ENCODE measurements around the gene NOS1.
"Not testable (repeated sequence)": the region's sequence is repeated elsewhere in the genome, so short reads cannot be mapped to it uniquely, and the experiment has no call there.

Gene NOS1

DNA sequence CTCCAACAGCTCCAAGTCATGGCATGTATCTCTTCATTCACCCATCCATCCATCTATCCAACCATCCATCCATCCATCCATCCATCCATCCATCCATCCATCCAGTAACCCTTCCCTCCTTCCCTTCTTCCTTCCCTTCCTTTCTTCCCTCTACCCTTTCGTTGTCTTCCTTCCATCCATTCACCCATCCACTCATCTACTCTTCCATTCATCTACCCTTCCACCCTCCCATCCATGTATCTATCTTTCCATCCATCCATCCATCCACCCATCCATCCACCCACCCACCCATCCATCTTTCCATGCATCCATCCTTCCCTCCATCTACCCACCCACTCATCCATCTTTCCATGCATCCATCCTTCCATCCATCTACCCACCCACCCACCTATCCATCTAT, 117.9 kb downstream of the NOS1 start:
- no peak for DNase-seq

DNA sequence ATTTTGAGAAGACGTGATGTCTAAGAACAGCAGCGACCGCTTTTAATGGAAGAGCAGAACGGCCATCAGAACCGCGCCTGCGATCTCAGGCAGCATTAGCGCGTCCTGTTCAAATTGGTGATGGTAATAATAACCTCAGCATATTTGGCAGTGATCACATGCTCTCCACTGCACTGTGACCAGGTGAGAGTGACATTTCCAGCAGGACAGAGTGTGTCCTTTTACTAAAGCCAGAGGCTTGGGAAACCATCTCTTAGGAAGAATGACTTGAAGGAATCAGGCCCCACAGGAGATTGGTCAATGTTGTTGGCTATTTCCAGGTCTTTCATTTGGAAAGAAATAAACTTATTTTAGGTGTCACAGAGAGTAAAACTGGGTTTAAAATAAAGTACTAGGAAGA, 119.7 kb downstream of the NOS1 start:
- DNase-seq = no peak

DNA sequence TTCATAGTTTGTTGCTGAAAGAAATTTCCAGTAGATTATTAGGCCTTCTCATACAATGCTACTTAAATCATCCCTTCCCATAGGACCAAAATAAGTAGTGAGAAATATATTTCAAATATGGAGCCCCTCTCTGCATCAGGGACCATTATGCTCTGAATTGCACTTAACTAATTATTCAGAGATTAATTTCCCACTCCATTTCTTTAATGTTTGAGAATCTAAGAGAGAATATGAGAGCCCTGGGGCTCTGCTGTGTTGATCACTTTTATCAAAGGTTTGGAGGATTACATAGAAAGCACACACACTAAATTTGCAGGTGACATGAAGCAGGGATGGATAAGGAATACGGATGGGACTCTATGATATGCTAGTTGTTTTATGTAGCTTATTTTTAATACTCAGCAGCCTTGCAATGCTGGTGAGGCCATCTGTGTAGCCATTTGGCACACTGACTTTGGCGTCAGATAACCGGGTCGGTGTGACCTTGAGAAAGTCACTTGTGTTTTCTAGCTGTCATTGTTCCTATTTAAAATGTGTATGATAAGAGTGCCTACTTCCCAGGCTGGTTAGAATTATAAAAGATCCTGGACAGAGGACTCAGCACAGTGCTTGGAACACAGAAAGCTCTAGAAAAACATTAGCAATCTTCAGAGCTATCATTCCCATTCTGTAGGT, 121.2 kb downstream of the NOS1 start:
- DNase-seq = no peak

DNA sequence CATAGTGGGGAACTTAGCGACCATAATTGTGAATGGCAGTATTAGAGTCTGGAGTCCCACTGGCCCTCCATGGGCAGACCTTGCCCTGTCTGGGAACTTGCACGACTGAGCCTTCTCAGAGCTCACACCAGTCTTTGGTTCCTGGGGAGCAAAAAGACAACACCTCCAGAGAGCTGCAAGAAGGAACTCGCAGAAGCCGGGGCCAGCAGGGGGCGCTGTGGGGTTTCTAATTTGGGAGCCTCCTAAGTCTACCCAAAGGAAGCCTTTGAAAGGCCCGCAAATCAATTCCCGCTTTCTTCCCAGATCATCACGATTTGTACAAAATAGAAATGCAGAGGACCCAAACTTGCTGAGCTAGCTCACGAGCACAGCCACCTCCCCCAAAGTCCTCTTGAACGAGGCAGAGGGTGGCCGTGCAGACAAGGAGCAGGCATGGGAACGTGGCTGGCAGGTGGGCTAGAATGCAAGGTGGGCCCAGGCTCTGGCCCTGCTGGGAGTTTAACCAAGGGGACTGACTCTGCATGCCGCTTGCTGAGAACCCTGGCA, 124.9 kb downstream of the NOS1 start:
- DNase-seq = peak; percentile 60 to 66

GRCh38 chr12:117235261-117235660, 126.2 kb downstream of the NOS1 start:
- DNase-seq = no peak

DNA sequence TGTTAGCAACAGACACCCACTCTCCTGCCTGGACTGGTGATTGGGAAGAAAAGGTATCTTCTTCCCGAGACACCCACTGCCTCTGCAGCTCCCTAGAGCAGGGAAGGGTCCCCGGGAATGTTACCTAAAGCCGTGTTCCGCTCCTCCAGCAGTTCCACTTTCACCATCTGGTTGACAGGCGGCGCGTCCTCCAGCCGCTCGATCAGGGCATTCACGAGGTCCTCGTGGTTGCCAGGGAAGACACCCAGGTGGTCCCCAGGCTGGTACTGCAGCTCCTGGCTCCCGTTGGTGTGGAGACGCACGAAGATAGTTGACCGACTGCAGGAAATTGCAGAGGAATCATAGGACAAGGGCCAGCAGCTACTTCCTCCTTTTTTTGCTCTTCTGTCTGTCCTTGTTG, 127.0 kb downstream of the NOS1 start:
- DNase-seq = no peak

DNA sequence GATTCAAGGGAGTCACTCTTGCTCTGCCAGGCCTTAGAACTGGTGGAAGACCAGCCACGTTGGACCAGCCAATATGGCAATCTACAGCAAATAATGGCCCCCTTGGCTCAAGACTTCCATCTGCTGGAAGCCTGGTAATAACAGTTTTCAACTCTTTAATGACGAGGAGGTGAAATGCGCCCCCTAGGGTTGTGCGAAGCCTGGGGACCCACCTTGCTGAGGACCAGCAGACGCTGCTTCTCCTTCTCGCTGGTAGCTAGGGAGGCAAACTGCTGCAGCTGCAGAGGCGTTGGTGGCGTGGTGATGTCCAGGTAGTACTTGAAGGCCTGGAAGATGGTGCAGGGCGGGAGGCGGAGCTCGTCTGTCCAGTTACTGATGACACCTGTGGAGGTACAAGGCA, 129.7 kb downstream of the NOS1 start:
- DNase-seq = no peak

- DNase-seq = no peak
Observed at GRCh38 chr12:117228239-117228638, 133.2 kb downstream of the NOS1 start.

DNA sequence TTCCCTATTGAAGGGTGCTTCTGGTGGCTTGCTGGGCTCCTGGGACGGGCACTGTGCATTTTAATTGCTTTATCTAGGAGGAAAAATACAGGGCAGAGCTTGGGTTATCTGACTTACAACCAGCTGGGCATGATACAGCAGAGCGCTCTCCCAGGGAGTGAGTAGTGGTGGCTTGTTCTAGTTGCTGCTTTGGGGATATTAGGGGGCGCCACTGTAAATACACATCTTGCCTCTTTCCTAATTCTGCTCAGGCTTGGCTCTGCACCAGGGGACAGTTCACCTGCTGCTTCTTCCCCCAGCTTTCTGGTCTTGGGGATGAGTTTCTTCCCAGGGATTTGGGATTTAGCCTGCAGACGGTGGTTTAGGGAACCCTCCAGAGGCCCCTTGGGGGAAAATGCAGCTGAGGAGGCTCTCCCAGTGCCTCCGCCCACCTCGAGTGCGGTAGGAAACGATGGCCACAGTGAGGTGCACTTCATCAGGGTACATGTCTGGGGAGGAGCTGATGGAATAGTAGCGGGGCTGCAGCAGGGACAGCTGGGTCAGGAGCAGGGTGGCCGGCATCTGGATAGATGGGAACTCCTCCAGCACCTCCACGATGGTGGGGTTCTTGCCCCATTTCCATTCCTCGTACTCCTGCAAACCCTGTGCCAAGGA, 134.3 kb downstream of the NOS1 start:
- DNase-seq = no peak

DNA sequence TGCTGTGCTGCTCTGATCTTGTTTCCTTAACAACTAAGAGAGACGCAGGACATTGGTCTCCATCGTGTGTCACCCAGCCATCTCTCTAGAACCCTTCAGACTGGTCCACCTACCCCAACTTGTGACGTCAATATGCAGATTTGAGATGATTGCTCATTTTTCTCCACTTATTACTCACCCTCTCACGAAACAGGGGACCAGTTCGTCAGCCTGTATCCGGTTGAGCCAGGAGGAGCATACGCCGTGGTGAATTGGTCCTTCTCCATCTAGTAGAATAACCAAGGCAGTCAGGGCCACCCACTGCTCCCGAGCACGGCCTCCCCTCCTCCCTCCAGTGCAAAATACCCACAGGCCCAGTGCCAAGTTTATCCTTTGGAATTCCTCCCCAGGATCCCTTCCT, 134.9 kb downstream of the NOS1 start:
- DNase-seq = no peak

GRCh38 chr12:117225179-117225578, 136.2 kb downstream of the NOS1 start:
- DNase-seq = no peak

- not testable (repeated sequence) for DNase-seq
Observed at GRCh38 chr12:117220947-117221346, 140.5 kb downstream of the NOS1 start.

DNA sequence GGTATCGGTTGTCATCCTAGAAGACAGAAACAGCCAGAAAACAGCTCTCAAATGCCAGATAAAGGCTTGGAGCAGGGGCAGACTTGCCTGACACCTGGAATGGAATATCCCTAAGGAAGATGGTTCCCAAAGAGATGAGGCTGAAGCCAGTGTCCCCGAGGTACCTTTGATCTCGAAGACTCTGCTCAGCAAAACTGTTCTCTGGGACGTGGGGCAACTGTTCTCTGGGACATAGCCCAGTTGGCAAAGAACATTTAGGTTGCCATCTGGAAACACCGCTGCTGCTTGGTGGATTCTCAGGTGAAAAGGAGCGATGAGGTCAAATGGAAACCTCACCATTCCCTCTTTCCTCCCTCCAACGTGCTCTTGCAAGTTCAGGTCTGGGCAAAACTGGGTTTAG, 143.3 kb downstream of the NOS1 start:
- no peak for DNase-seq

DNA sequence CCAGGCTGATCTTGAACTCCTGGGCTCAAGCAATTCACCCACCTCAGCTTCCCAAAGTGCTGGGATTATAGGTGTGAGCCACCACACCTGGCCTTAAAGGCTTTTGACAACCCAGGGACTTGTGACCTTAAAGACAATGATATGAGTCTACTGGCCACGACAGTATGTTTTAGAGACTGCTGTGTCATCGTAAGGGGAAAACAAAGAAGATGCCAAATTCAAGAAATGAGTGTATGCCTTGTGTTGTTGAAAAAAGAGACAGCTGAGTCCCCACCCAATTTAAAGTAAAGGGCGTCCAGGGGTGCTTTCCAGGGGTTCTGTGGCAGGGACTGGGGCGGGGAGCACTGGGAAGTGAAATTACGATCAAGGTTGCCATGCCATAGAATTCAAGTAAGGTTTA, 144.7 kb downstream of the NOS1 start:
- DNase-seq = no peak

DNA sequence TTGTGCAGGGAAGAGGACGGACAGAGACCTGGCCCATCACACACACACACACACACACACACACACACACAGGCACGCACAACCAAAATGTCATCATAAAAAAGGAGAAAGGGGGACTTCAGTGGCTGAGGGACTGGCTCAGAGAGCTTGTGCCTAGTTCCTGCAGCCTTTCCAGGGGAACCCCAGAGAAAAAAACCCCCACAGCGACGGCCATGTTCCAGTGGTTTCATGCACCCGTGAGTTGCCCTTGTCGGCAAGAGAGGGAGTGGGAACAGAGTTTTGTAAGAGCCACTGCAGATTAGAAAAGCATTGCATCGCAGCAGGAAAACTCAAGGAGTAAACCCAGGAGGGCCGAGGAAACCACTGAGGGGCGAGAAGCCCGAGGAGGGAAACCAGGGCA, 146.6 kb downstream of the NOS1 start:
- DNase-seq = no peak

- DNase-seq = no peak
Observed at GRCh38 chr12:117213295-117213808, 148.1 kb downstream of the NOS1 start.

GRCh38 chr12:117212563-117213190, 148.7 kb downstream of the NOS1 start:
- peak; percentile 51 to 60 for DNase-seq

- no peak for DNase-seq
Observed at GRCh38 chr12:117210266-117210918, 151.0 kb downstream of the NOS1 start.

DNA sequence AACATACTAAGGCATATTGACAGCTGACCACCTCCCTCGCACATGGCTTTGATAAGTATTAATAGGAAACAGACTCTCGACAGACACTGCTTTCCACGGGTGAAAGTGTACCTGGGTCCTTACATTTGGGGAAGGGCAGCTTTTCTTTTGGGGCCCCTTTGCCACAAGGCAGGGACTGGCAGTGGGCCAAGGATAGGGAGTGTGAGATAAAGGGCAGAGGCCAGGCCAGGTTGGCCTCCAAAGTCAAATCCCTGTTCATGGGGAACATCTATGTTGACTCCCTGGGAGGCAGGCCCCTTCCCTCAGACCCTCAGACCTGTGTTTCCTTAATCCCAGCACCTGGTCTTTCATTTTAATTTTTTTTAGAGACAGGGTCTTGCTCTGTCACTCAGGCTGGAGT, 151.8 kb downstream of the NOS1 start:
- no peak for DNase-seq

- no peak for DNase-seq
Observed at GRCh38 chr12:117208811-117209455, 152.5 kb downstream of the NOS1 start.

DNA sequence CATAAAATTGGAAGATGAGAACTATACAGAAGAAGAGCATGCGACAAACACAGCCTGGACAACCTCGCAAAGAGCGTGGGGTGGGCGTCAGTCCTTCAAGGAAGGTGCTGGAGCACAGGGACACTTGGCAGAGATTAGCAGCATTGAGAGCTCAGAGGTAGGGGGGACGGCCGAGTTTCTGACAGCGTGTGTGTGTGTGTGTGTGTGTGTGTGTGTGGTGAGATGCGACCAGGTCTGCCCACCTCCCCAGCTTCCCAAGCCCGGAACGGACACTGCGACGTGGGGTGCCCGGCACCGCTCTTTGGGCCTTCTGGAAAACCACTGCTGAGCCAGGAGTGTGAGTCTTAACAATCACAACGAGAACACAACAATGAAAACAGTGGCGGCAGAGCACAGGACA, 153.2 kb downstream of the NOS1 start:
- DNase-seq = no peak

DNA sequence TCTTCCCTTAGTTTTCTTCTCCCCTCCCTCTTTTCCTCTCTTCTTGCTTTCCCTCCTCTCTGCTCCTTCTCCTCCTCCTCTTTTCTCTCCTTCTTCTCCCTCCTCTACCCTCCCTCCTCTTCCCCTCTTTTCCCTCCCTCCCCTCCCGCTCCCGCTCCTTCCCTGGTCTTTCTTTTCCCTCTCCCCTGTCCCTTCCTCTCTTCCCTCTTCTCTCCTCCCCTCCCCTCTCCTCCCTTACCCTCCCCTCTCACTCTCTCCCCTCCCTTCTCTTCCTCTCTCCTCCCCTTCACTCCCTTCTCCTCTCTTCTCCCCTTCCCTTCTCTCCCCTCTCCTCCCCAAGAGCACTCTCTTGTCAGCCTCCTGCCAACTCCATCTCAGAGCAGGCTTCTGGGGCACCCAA, 153.8 kb downstream of the NOS1 start:
- DNase-seq = no peak

DNA sequence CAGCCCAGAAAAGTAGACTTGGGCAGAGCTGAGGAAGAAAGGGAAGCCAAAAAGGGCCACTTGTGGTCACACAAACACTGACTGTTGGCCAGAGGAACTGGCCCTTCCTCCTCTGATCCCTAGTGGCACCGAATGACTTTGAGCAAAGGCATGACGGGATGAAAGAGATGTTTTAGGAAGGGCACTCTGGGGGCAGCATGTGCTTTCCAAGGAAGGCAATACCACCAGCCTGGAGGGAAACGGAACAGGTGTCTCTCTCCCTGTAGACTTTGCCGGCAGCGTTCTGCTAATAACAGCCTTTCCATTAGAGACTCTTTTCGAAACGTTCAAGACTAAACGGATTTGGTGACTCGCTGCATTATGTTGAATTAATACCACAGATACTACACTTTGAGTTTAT, 158.9 kb downstream of the NOS1 start:
- no peak for DNase-seq

All from activated CD4-positive, alpha-beta T cell treated with anti-CD3 and anti-CD28 coated beads, Interleukin-2, amount 50 U/mL, for 4 hours (primary cell).